Measurements from ENCODE around the gene PCDHGA2. TPM values are rescaled to one million over a fixed set of nuclear protein-coding genes. Genes with fewer than 3 reads are reported as not detected.
A peak's percentile ranks its signal among the peaks of the same experiment; 100 is the strongest.

Gene PCDHGA2
- total RNA-seq, 1 donor from 2014 or later = 0.72 TPM

DNA sequence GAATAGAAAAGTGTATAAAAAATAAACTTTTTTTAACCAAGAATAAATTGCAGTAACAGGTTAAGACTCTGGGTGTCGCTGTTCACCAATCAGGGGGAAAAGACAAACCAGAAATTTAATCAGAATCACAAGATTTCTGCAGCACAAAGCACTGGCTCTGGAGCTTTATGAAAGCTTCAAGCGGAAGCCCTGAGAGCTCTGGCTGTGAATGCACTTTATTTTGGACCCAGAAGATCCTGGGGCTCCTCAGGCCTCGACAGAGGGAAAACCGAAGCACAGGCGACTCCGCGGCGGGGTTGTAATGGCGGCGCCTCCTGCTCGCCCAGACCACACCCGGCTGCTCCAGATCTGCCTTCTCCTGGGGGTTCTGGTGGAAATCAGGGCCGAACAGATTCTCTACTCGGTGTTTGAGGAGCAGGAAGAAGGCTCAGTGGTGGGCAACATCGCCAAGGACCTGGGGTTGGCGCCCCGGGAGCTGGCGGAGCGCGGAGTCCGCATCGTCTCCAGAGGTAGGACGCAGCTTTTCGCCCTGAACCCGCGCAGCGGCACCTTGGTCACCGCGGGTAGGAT, 16.4 kb downstream of the PCDHGA2 start, which contains the start of gene PCDHGA4:
TSS of gene PCDHGA4 (plus strand) at position 122 of the 570 bp plus-strand sequence. CDS start at position 209, 87 bp downstream.
- Mint-ChIP-seq H3K9me3 (ENCODE audit: low read depth) (peaks cover 40% of the 10 kb centered on the region), H3K27me3 (no peaks in the 10 kb centered on the region), H3K4me3 (ENCODE audit: low read depth) (no peak within 1 kb of the TSS), H3K27ac (no peak within 1 kb of the TSS), H3K4me1 (ENCODE audit: low read depth) (no peaks in the 10 kb centered on the region), H3K36me3 (ENCODE audit: insufficient read depth) (peaks cover 13% of the 10 kb centered on the region)
- DNase-seq (ENCODE audit: low spot score, unreplicated experiment) = no peak
- peak; percentile 16 for TF ChIP-seq CTCF (IDR thresholded peaks at IDR 0.05; ENCODE audit: unreplicated experiment)

DNA sequence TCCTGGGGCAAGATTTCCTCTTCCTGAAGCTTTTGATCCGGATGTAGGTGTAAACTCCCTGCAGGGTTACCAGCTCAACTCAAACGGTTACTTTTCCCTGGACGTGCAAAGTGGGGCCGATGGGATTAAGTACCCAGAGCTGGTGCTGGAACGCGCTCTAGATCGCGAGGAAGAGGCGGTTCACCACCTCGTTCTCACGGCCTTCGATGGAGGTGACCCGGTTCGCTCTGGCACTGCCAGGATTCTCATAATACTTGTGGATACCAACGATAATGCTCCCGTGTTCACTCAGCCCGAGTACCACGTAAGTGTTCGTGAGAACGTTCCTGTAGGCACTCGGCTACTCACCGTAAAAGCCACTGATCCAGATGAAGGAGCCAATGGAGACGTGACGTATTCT, 17.1 kb downstream of the PCDHGA2 start:
- Mint-ChIP-seq H3K4me3 (ENCODE audit: low read depth) (no peak overlapping the region), H3K27me3 (no peaks in the 10 kb centered on the region), H3K4me1 (ENCODE audit: low read depth) (no peaks in the 10 kb centered on the region), H3K9me3 (ENCODE audit: low read depth) (peaks cover 42% of the 10 kb centered on the region), H3K27ac (no peak overlapping the region), H3K36me3 (ENCODE audit: insufficient read depth) (peaks cover 14% of the 10 kb centered on the region)
- no peak for DNase-seq (ENCODE audit: low spot score, unreplicated experiment)
- TF ChIP-seq CTCF (IDR thresholded peaks at IDR 0.05; ENCODE audit: unreplicated experiment) = no peak

GRCh38 chr5:141356133-141356532, 17.6 kb downstream of the PCDHGA2 start:
- Mint-ChIP-seq H3K27me3 (no peaks in the 10 kb centered on the region), H3K4me1 (ENCODE audit: low read depth) (no peaks in the 10 kb centered on the region), H3K9me3 (ENCODE audit: low read depth) (peaks cover 47% of the 10 kb centered on the region), H3K4me3 (ENCODE audit: low read depth) (no peak overlapping the region), H3K36me3 (ENCODE audit: insufficient read depth) (peaks cover 19% of the 10 kb centered on the region), H3K27ac (no peak overlapping the region)
- DNase-seq (ENCODE audit: low spot score, unreplicated experiment) = no peak
- no peak for TF ChIP-seq CTCF (IDR thresholded peaks at IDR 0.05; ENCODE audit: unreplicated experiment)

GRCh38 chr5:141356950-141357349, 18.4 kb downstream of the PCDHGA2 start:
- peaks cover 21% of the 10 kb centered on the region for H3K36me3 Mint-ChIP-seq (ENCODE audit: insufficient read depth)
- H3K9me3 Mint-ChIP-seq (ENCODE audit: low read depth) = peaks cover 50% of the 10 kb centered on the region
- DNase-seq (ENCODE audit: low spot score, unreplicated experiment) = no peak
- H3K4me1 Mint-ChIP-seq (ENCODE audit: low read depth) = no peaks in the 10 kb centered on the region
- H3K4me3 Mint-ChIP-seq (ENCODE audit: low read depth) = no peak overlapping the region
- no peak overlapping the region for H3K27ac Mint-ChIP-seq
- H3K27me3 Mint-ChIP-seq = no peaks in the 10 kb centered on the region
- TF ChIP-seq CTCF (IDR thresholded peaks at IDR 0.05; ENCODE audit: unreplicated experiment) = no peak

- no peak for TF ChIP-seq CTCF (IDR thresholded peaks at IDR 0.05; ENCODE audit: unreplicated experiment)
- no peaks in the 10 kb centered on the region for H3K27me3 Mint-ChIP-seq
- DNase-seq (ENCODE audit: low spot score, unreplicated experiment) = no peak
- no peak within 1 kb of the TSS for H3K27ac Mint-ChIP-seq
- H3K36me3 Mint-ChIP-seq (ENCODE audit: insufficient read depth) = peaks cover 22% of the 10 kb centered on the region
- H3K9me3 Mint-ChIP-seq (ENCODE audit: low read depth) = peaks cover 56% of the 10 kb centered on the region
- H3K4me3 Mint-ChIP-seq (ENCODE audit: low read depth) = no peak within 1 kb of the TSS
- H3K4me1 Mint-ChIP-seq (ENCODE audit: low read depth) = no peaks in the 10 kb centered on the region
Observed at GRCh38 chr5:141359790-141360426, 21.3 kb downstream of the PCDHGA2 start, which contains the start of gene PCDHGB2. Gene PCDHGB2, plus strand, starts transcription at chr5:141359994. Its CDS starts 142 bp downstream, at chr5:141360136.

Measured in progenitor cell of endocrine pancreas (in vitro differentiated cells).